Measurements from ENCODE around the gene ATP6V1G2.

The ATP6V1G2 gene

DNA sequence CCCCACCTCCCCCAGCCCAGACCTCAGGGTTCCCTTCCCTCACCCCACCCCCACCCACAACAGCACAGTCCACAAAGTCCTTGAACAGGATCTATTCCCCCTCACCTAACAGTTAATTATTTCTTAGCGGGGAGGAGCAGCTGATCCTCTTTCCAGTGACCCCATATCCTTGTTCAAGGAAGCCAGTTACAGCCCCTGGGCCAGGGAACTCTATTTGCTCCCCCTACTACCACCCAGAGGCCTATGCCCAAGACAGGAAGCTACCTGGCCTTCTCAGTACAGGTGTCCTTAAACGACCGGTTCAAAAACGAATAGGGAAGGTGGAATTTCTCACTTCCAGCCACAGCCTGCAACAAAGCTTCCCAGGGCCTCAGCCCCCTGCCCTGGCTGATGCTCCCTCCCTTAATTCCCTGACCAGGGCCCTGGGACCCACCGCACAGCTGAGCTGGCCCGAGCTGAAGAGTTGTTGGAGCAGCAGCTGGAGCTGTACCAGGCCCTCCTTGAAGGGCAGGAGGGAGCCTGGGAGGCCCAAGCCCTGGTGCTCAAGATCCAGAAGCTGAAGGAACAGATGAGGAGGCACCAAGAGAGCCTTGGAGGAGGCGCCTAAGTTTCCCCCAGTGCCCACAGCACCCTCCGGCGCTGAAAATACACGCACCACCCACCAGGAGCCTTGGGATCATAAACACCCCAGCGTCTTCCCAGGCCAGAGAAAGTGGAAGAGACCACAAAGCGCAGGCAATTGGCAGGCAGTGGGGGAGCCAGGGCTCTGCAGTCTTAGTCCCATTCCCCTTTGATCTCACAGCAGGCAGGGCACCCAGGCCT lies 16.9 kb downstream of the ATP6V1G2 start (continued):
- TF ChIP-seq ZNF837 (tag by site-specific recombination; IDR thresholded peaks at IDR 0.05), result no peak
- no peak for TF ChIP-seq ZNF16 (tag by site-specific recombination; IDR thresholded peaks at IDR 0.05; ENCODE audit: low read depth)
- TF ChIP-seq SP2 (tag by site-specific recombination; IDR thresholded peaks at IDR 0.05), result no peak
- TF ChIP-seq, protein P1, sequence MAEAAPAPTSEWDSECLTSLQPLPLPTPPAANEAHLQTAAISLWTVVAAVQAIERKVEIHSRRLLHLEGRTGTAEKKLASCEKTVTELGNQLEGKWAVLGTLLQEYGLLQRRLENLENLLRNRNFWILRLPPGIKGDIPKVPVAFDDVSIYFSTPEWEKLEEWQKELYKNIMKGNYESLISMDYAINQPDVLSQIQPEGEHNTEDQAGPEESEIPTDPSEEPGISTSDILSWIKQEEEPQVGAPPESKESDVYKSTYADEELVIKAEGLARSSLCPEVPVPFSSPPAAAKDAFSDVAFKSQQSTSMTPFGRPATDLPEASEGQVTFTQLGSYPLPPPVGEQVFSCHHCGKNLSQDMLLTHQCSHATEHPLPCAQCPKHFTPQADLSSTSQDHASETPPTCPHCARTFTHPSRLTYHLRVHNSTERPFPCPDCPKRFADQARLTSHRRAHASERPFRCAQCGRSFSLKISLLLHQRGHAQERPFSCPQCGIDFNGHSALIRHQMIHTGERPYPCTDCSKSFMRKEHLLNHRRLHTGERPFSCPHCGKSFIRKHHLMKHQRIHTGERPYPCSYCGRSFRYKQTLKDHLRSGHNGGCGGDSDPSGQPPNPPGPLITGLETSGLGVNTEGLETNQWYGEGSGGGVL (tag by site-specific recombination; IDR thresholded peaks at IDR 0.05), result no peak
- TF ChIP-seq HOXA7 (CRISPR knock-in tag; IDR thresholded peaks at IDR 0.05; ENCODE audit: borderline replicate concordance), result no peak
- no peak for TF ChIP-seq ZNF660 (tag by site-specific recombination; IDR thresholded peaks at IDR 0.05)
- no peak for TF ChIP-seq ZNF792 (tag by site-specific recombination; IDR thresholded peaks at IDR 0.05)
- TF ChIP-seq, protein P2, sequence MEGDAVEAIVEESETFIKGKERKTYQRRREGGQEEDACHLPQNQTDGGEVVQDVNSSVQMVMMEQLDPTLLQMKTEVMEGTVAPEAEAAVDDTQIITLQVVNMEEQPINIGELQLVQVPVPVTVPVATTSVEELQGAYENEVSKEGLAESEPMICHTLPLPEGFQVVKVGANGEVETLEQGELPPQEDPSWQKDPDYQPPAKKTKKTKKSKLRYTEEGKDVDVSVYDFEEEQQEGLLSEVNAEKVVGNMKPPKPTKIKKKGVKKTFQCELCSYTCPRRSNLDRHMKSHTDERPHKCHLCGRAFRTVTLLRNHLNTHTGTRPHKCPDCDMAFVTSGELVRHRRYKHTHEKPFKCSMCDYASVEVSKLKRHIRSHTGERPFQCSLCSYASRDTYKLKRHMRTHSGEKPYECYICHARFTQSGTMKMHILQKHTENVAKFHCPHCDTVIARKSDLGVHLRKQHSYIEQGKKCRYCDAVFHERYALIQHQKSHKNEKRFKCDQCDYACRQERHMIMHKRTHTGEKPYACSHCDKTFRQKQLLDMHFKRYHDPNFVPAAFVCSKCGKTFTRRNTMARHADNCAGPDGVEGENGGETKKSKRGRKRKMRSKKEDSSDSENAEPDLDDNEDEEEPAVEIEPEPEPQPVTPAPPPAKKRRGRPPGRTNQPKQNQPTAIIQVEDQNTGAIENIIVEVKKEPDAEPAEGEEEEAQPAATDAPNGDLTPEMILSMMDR (tag by site-specific recombination; IDR thresholded peaks at IDR 0.05), result no peak
- TF ChIP-seq, protein P3, sequence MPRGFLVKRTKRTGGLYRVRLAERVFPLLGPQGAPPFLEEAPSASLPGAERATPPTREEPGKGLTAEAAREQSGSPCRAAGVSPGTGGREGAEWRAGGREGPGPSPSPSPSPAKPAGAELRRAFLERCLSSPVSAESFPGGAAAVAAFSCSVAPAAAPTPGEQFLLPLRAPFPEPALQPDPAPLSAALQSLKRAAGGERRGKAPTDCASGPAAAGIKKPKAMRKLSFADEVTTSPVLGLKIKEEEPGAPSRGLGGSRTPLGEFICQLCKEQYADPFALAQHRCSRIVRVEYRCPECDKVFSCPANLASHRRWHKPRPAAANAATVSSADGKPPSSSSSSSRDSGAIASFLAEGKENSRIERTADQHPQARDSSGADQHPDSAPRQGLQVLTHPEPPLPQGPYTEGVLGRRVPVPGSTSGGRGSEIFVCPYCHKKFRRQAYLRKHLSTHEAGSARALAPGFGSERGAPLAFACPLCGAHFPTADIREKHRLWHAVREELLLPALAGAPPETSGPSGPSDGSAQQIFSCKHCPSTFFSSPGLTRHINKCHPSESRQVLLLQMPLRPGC (tag by site-specific recombination; IDR thresholded peaks at IDR 0.05), result no peak
- TF ChIP-seq ZNF785 (tag by site-specific recombination; IDR thresholded peaks at IDR 0.05), result no peak
- TF ChIP-seq ZNF558 (tag by site-specific recombination; IDR thresholded peaks at IDR 0.05), result no peak
- TF ChIP-seq ZNF311 (tag by site-specific recombination; IDR thresholded peaks at IDR 0.05; ENCODE audit: borderline replicate concordance), result no peak
- TF ChIP-seq ZNF433 (tag by site-specific recombination; IDR thresholded peaks at IDR 0.05; ENCODE audit: low read depth), result no peak
- TF ChIP-seq, protein P4, sequence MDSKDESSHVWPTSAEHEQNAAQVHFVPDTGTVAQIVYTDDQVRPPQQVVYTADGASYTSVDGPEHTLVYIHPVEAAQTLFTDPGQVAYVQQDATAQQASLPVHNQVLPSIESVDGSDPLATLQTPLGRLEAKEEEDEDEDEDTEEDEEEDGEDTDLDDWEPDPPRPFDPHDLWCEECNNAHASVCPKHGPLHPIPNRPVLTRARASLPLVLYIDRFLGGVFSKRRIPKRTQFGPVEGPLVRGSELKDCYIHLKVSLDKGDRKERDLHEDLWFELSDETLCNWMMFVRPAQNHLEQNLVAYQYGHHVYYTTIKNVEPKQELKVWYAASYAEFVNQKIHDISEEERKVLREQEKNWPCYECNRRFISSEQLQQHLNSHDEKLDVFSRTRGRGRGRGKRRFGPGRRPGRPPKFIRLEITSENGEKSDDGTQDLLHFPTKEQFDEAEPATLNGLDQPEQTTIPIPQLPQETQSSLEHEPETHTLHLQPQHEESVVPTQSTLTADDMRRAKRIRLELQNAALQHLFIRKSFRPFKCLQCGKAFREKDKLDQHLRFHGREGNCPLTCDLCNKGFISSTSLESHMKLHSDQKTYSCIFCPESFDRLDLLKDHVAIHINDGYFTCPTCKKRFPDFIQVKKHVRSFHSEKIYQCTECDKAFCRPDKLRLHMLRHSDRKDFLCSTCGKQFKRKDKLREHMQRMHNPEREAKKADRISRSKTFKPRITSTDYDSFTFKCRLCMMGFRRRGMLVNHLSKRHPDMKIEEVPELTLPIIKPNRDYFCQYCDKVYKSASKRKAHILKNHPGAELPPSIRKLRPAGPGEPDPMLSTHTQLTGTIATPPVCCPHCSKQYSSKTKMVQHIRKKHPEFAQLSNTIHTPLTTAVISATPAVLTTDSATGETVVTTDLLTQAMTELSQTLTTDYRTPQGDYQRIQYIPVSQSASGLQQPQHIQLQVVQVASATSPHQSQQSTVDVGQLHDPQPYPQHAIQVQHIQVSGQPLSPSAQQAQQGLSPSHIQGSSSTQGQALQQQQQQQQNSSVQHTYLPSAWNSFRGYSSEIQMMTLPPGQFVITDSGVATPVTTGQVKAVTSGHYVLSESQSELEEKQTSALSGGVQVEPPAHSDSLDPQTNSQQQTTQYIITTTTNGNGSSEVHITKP (tag by site-specific recombination; IDR thresholded peaks at IDR 0.05), result 0 out of 2 replicates have a peak, but pooled peaks have one; percentile 7
- TF ChIP-seq GLI2 (tag by site-specific recombination; IDR thresholded peaks at IDR 0.05; ENCODE audit: borderline replicate concordance, low read depth), result no peak
- TF ChIP-seq ZNF302 (tag by site-specific recombination; IDR thresholded peaks at IDR 0.05; ENCODE audit: low read depth), result no peak
- TF ChIP-seq, protein P5, sequence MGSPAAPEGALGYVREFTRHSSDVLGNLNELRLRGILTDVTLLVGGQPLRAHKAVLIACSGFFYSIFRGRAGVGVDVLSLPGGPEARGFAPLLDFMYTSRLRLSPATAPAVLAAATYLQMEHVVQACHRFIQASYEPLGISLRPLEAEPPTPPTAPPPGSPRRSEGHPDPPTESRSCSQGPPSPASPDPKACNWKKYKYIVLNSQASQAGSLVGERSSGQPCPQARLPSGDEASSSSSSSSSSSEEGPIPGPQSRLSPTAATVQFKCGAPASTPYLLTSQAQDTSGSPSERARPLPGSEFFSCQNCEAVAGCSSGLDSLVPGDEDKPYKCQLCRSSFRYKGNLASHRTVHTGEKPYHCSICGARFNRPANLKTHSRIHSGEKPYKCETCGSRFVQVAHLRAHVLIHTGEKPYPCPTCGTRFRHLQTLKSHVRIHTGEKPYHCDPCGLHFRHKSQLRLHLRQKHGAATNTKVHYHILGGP (tag by site-specific recombination; IDR thresholded peaks at IDR 0.05), result no peak
- TF ChIP-seq ZNF175 (tag by site-specific recombination; IDR thresholded peaks at IDR 0.05), result no peak
- no peak for TF ChIP-seq YY1 (tag by site-specific recombination; IDR thresholded peaks at IDR 0.05)
- TF ChIP-seq ZNF510 (tag by site-specific recombination; IDR thresholded peaks at IDR 0.05; ENCODE audit: insufficient replicate concordance), result no peak
- TF ChIP-seq ZBTB17 (tag by site-specific recombination; IDR thresholded peaks at IDR 0.05), result 0 out of 2 replicates have a peak, but pooled peaks have one; percentile 20
- TF ChIP-seq, protein P6, sequence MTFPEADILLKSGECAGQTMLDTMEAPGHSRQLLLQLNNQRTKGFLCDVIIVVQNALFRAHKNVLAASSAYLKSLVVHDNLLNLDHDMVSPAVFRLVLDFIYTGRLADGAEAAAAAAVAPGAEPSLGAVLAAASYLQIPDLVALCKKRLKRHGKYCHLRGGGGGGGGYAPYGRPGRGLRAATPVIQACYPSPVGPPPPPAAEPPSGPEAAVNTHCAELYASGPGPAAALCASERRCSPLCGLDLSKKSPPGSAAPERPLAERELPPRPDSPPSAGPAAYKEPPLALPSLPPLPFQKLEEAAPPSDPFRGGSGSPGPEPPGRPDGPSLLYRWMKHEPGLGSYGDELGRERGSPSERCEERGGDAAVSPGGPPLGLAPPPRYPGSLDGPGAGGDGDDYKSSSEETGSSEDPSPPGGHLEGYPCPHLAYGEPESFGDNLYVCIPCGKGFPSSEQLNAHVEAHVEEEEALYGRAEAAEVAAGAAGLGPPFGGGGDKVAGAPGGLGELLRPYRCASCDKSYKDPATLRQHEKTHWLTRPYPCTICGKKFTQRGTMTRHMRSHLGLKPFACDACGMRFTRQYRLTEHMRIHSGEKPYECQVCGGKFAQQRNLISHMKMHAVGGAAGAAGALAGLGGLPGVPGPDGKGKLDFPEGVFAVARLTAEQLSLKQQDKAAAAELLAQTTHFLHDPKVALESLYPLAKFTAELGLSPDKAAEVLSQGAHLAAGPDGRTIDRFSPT (tag by site-specific recombination; IDR thresholded peaks at IDR 0.05), result 0 out of 2 replicates have a peak, but pooled peaks have one; percentile 19
- TF ChIP-seq, protein P7, sequence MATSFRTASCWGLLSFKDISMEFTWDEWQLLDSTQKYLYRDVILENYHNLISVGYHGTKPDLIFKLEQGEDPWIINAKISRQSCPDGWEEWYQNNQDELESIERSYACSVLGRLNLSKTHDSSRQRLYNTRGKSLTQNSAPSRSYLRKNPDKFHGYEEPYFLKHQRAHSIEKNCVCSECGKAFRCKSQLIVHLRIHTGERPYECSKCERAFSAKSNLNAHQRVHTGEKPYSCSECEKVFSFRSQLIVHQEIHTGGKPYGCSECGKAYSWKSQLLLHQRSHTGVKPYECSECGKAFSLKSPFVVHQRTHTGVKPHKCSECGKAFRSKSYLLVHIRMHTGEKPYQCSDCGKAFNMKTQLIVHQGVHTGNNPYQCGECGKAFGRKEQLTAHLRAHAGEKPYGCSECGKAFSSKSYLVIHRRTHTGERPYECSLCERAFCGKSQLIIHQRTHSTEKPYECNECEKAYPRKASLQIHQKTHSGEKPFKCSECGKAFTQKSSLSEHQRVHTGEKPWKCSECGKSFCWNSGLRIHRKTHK (tag by site-specific recombination; IDR thresholded peaks at IDR 0.05), result no peak
- TF ChIP-seq ZNF114 (tag by site-specific recombination; IDR thresholded peaks at IDR 0.05), result no peak
- TF ChIP-seq ZNF266 (tag by site-specific recombination; IDR thresholded peaks at IDR 0.05; ENCODE audit: low read depth), result no peak

Data from HEK293 (cell line).